ENCODE measurements around the gene AADACL2. TPM values are rescaled to one million over a fixed set of nuclear protein-coding genes. Genes with fewer than 3 reads are reported as not detected.

Gene AADACL2
- total and polyA plus RNA-seq, 2 experiments from 2014 or later = not detected

DNA sequence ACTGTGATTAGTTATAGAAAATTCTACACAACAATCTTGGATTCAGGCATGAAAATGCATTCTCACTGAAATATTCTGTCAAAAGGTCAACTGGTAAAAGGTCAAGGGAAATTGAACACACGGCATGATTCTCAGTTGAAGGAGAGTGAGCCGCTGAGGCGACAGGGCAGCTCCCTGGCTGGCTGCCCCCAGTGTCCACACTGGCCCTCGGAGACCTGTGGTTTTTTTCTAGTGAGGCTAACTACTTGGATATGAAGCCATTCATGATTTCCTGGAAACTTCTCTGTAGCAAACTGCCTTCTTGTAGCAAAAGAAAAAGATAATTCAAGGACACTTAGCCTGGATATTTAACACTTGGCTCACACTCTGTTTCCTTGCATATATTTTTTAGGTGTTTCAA lies 37.2 kb downstream of the AADACL2 start:
- H3K27ac Mint-ChIP-seq = no peak overlapping the region
- no peaks in the 10 kb centered on the region for H3K36me3 Mint-ChIP-seq (ENCODE audit: low read depth)
- no peaks in the 10 kb centered on the region for H3K36me3 ChIP-seq (ENCODE audit: insufficient read depth)
- H3K9me2 ChIP-seq (ENCODE audit: insufficient read depth) = no peaks in the 10 kb centered on the region
- H3K9me3 Mint-ChIP-seq = no peaks in the 10 kb centered on the region
- H3K27ac ChIP-seq (ENCODE audit: low read depth) = no peak overlapping the region
- H3F3A ChIP-seq (replicated peaks; ENCODE audit: low read depth) = no peaks in the 10 kb centered on the region
- H3K4me1 ChIP-seq (ENCODE audit: insufficient read depth) = peaks cover 5% of the 10 kb centered on the region
- no peak overlapping the region for H3K4me2 ChIP-seq
- no peaks in the 10 kb centered on the region for H3K79me2 ChIP-seq (replicated peaks; ENCODE audit: insufficient read depth)
- no peak for DNase-seq (ENCODE audit: low spot score)
- no peak overlapping the region for H3K4me3 Mint-ChIP-seq
- H4K20me1 ChIP-seq (replicated peaks; ENCODE audit: insufficient read depth) = no peaks in the 10 kb centered on the region
- H2AFZ ChIP-seq = no peak overlapping the region
- ATAC-seq = no peak
- H3K4me3 ChIP-seq = no peak overlapping the region
- no peaks in the 10 kb centered on the region for H3K27me3 ChIP-seq (ENCODE audit: insufficient read depth)
- H3K4me1 Mint-ChIP-seq = peaks cover 4% of the 10 kb centered on the region; the same call in 2 of the 3 replicates
- TF ChIP-seq STAT1 (IDR thresholded peaks at IDR 0.05; ENCODE audit: unreplicated experiment) (no peak), POLR2AphosphoS5 (IDR thresholded peaks at IDR 0.05; ENCODE audit: low read depth) (no peak), NANOG (IDR thresholded peaks at IDR 0.05; ENCODE audit: borderline replicate concordance) (no peak), ZNF331 (CRISPR knock-in tag; IDR thresholded peaks at IDR 0.05; ENCODE audit: low read depth) (no peak), CREB1 (CRISPR knock-in tag; IDR thresholded peaks at IDR 0.05; ENCODE audit: low read depth) (no peak), JUNB (IDR thresholded peaks at IDR 0.05; ENCODE audit: unreplicated experiment) (no peak), ZNF114 (CRISPR knock-in tag; IDR thresholded peaks at IDR 0.05) (no peak), EZH2 (IDR thresholded peaks at IDR 0.05; ENCODE audit: low read depth, unreplicated experiment) (no peak), EZH2phosphoT487 (IDR thresholded peaks at IDR 0.05; ENCODE audit: unreplicated experiment) (no peak)
- TF ChIP-seq, protein P1, sequence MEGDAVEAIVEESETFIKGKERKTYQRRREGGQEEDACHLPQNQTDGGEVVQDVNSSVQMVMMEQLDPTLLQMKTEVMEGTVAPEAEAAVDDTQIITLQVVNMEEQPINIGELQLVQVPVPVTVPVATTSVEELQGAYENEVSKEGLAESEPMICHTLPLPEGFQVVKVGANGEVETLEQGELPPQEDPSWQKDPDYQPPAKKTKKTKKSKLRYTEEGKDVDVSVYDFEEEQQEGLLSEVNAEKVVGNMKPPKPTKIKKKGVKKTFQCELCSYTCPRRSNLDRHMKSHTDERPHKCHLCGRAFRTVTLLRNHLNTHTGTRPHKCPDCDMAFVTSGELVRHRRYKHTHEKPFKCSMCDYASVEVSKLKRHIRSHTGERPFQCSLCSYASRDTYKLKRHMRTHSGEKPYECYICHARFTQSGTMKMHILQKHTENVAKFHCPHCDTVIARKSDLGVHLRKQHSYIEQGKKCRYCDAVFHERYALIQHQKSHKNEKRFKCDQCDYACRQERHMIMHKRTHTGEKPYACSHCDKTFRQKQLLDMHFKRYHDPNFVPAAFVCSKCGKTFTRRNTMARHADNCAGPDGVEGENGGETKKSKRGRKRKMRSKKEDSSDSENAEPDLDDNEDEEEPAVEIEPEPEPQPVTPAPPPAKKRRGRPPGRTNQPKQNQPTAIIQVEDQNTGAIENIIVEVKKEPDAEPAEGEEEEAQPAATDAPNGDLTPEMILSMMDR (conservative IDR thresholded peaks at IDR 0.05; ENCODE audit: low read depth in 2 of 2) = no peak
- TF ChIP-seq, protein P2, sequence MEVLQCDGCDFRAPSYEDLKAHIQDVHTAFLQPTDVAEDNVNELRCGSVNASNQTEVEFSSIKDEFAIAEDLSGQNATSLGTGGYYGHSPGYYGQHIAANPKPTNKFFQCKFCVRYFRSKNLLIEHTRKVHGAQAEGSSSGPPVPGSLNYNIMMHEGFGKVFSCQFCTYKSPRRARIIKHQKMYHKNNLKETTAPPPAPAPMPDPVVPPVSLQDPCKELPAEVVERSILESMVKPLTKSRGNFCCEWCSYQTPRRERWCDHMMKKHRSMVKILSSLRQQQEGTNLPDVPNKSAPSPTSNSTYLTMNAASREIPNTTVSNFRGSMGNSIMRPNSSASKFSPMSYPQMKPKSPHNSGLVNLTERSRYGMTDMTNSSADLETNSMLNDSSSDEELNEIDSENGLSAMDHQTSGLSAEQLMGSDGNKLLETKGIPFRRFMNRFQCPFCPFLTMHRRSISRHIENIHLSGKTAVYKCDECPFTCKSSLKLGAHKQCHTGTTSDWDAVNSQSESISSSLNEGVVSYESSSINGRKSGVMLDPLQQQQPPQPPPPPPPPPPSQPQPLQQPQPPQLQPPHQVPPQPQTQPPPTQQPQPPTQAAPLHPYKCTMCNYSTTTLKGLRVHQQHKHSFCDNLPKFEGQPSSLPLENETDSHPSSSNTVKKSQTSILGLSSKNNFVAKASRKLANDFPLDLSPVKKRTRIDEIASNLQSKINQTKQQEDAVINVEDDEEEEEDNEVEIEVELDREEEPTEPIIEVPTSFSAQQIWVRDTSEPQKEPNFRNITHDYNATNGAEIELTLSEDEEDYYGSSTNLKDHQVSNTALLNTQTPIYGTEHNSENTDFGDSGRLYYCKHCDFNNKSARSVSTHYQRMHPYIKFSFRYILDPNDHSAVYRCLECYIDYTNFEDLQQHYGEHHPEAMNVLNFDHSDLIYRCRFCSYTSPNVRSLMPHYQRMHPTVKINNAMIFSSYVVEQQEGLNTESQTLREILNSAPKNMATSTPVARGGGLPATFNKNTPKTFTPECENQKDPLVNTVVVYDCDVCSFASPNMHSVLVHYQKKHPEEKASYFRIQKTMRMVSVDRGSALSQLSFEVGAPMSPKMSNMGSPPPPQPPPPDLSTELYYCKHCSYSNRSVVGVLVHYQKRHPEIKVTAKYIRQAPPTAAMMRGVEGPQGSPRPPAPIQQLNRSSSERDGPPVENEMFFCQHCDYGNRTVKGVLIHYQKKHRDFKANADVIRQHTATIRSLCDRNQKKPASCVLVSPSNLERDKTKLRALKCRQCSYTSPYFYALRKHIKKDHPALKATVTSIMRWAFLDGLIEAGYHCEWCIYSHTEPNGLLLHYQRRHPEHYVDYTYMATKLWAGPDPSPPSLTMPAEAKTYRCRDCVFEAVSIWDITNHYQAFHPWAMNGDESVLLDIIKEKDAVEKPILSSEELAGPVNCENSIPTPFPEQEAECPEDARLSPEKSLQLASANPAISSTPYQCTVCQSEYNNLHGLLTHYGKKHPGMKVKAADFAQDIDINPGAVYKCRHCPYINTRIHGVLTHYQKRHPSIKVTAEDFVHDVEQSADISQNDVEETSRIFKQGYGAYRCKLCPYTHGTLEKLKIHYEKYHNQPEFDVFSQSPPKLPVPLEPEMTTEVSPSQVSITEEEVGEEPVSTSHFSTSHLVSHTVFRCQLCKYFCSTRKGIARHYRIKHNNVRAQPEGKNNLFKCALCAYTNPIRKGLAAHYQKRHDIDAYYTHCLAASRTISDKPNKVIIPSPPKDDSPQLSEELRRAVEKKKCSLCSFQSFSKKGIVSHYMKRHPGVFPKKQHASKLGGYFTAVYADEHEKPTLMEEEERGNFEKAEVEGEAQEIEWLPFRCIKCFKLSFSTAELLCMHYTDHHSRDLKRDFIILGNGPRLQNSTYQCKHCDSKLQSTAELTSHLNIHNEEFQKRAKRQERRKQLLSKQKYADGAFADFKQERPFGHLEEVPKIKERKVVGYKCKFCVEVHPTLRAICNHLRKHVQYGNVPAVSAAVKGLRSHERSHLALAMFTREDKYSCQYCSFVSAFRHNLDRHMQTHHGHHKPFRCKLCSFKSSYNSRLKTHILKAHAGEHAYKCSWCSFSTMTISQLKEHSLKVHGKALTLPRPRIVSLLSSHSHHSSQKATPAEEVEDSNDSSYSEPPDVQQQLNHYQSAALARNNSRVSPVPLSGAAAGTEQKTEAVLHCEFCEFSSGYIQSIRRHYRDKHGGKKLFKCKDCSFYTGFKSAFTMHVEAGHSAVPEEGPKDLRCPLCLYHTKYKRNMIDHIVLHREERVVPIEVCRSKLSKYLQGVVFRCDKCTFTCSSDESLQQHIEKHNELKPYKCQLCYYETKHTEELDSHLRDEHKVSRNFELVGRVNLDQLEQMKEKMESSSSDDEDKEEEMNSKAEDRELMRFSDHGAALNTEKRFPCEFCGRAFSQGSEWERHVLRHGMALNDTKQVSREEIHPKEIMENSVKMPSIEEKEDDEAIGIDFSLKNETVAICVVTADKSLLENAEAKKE (CRISPR knock-in tag; IDR thresholded peaks at IDR 0.05) = no peak
- TF ChIP-seq, protein P3, sequence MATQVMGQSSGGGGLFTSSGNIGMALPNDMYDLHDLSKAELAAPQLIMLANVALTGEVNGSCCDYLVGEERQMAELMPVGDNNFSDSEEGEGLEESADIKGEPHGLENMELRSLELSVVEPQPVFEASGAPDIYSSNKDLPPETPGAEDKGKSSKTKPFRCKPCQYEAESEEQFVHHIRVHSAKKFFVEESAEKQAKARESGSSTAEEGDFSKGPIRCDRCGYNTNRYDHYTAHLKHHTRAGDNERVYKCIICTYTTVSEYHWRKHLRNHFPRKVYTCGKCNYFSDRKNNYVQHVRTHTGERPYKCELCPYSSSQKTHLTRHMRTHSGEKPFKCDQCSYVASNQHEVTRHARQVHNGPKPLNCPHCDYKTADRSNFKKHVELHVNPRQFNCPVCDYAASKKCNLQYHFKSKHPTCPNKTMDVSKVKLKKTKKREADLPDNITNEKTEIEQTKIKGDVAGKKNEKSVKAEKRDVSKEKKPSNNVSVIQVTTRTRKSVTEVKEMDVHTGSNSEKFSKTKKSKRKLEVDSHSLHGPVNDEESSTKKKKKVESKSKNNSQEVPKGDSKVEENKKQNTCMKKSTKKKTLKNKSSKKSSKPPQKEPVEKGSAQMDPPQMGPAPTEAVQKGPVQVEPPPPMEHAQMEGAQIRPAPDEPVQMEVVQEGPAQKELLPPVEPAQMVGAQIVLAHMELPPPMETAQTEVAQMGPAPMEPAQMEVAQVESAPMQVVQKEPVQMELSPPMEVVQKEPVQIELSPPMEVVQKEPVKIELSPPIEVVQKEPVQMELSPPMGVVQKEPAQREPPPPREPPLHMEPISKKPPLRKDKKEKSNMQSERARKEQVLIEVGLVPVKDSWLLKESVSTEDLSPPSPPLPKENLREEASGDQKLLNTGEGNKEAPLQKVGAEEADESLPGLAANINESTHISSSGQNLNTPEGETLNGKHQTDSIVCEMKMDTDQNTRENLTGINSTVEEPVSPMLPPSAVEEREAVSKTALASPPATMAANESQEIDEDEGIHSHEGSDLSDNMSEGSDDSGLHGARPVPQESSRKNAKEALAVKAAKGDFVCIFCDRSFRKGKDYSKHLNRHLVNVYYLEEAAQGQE (IDR thresholded peaks at IDR 0.05; ENCODE audit: unreplicated experiment) = no peak
- TF ChIP-seq, protein P4, sequence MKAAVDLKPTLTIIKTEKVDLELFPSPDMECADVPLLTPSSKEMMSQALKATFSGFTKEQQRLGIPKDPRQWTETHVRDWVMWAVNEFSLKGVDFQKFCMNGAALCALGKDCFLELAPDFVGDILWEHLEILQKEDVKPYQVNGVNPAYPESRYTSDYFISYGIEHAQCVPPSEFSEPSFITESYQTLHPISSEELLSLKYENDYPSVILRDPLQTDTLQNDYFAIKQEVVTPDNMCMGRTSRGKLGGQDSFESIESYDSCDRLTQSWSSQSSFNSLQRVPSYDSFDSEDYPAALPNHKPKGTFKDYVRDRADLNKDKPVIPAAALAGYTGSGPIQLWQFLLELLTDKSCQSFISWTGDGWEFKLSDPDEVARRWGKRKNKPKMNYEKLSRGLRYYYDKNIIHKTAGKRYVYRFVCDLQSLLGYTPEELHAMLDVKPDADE (IDR thresholded peaks at IDR 0.05) = no peak
- H3K27me3 Mint-ChIP-seq (ENCODE audit: insufficient read depth, low read depth, poor library complexity) = no peaks in the 10 kb centered on the region
